ENCODE data around the gene P2RX4.

The P2RX4 gene

DNA sequence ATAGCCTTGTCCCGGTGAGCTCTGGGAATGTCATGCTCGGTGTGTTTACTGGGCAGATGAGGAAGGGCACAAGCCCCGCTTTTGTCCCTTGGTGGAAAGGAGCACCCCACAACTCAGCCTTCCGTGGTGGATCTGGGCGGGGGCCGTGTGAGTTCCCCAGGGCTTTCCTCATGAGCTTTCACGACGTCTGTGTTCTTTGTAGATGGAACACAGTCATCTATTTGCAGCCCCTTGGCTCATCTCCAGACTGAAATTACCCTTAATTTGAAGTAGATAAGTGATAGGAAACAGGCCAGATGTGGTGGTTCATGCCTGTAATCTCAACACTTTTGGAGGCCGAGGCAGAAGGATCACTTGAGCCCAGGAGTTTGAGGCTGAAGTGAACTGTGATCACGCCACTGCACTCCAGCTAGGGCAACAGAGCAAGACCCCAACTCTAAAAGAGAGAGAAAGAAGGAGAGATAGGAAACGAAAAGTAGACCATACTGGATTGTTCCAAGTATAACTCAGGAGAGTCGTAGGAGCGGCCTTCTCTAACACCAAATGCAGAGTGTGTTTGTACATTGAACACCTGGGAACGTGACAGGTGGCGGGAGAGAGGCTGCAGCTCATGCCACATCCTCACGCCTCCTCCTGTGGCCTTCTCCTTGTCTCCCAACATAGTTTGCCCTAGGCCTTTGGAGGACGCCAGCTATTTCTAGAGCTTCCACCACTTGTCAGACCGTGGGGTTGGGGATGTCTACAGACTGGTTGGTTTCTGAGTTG lies 8.8 kb downstream of the P2RX4 start:
- TF ChIP-seq, protein P1, sequence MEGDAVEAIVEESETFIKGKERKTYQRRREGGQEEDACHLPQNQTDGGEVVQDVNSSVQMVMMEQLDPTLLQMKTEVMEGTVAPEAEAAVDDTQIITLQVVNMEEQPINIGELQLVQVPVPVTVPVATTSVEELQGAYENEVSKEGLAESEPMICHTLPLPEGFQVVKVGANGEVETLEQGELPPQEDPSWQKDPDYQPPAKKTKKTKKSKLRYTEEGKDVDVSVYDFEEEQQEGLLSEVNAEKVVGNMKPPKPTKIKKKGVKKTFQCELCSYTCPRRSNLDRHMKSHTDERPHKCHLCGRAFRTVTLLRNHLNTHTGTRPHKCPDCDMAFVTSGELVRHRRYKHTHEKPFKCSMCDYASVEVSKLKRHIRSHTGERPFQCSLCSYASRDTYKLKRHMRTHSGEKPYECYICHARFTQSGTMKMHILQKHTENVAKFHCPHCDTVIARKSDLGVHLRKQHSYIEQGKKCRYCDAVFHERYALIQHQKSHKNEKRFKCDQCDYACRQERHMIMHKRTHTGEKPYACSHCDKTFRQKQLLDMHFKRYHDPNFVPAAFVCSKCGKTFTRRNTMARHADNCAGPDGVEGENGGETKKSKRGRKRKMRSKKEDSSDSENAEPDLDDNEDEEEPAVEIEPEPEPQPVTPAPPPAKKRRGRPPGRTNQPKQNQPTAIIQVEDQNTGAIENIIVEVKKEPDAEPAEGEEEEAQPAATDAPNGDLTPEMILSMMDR (IDR thresholded peaks at IDR 0.05): no peak

DNA sequence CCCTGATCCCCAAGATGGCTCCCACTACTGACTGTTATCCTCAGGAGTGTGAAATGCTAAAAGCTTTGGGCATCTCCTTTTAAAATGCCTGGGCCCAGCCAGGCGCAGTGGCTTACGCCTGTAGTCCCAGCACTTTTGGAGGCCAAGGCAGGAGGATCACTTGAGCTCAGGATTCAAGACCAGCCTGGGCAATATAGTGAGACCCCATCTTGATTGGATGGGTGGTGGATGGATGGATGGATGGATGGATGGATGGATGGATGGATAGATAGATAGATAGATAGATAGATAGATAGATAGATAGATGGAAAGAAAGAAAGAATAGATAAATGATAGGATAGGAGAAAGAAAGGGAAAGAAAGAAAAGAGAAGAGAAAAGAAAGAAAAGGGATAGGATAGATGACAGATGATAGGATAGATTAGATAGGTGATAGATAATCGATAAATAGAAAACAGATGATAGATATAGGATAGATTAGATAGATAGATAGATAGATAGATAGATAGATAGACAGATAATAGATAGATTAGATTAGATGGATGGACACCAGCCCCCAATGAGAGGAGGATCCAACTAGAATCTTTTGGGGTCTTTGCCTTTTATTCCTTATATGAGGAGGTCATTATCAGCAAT lies 9.5 kb downstream of the P2RX4 start:
- TF ChIP-seq, protein P1 (IDR thresholded peaks at IDR 0.05): no peak

DNA sequence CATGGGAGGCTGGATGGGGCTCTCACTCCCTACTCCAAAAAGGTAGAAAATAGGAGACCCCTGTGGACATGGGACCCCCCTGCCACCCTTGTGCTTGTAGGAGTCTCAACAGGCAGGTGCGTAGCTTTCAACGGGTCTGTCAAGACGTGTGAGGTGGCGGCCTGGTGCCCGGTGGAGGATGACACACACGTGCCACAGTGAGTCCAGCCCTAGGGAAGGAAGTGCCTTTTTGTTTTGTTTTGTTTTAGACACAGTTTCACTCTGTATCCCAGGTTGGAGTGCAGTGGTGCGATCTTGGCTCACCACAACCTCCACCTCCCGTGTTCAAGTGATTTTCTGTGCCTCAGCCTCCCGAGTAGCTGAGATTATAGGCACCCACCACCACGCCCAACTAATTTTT lies 12.9 kb downstream of the P2RX4 start:
- TF ChIP-seq, protein P1 (IDR thresholded peaks at IDR 0.05): no peak

DNA sequence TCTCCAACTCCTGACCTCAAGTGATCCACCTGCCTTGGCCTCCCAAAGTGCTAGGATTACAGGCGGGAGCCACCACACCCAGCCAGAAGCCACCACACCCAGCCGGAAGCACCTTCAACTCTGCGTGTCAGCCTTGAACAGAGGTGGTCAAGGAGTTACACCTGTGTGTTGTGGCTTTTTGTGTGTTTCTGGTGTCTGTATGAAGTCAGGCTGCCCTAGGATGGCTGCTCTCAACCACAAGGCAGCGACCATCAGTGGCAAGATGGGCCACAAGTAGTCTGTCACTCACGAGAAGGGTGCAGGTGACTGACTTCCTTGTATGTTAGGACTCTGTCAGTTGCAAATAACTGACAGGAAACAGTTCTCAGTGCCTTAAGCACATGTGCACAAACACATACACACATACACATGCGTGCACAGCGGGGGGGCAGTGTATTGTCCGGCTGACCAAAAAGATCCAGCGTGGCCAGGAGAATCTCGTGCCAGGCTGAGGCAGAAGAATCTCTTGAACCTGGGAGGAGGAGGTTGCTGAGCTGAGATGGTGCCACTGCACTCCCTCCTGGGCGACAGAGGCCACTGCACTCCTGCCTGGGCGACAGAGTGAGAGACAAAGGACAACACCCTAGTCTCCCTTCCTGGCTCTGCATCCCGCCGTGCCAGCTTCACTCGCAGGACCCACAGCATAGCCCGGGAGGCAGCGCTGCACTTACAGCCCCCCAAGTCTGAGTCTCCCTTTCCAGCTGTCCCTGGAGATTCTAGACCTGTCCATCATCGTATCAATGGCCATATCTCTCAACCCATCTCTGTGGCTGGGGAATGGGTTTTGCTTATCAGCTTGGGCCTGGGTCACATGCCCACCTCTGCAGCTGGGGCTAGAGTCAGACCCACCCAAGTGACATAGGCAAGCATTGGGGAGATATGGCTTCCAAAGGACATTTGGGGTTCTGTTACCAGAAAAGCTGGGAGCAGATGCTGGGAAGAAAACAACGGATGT lies 13.7 kb downstream of the P2RX4 start:
- TF ChIP-seq, protein P1 (IDR thresholded peaks at IDR 0.05): no peak

DNA sequence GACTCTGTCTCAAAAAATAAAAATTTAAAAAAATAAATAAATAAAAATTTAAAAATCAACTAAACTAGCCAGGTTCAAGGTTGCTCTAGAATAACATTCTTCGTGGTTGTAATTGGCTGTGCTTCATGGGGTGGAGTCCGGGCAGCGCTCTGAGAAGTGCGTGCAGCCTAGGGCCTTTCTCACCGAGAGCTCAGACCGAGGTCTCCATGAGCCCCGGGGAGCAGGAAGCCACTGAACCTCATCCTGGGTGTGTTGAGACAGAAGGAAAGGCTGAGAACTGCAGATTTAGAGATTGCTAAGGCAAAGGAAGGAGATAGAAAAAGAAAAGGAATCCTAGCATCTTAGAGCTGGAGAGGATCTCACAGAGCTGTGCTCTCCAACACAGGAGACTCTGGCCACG lies 14.7 kb downstream of the P2RX4 start:
- TF ChIP-seq, protein P1 (IDR thresholded peaks at IDR 0.05): no peak

DNA sequence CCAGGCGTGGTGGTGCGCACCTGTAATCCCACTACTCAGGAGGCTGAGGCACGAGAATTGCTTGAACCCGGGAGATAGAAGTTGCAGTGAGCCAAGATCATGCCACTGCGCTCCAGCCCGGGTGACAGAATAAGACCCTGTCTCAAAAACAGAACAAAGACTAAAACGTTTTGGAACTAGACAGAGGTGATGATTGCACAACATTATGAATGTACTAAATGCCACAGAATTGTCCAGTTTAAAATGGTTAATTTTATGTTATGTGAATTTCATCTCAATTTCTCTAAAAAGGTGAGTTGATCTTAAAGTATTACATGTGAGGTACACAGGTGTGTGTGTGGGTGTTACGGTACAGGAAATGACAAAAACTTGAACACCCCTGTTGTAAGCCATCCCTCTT lies 16.5 kb downstream of the P2RX4 start:
- TF ChIP-seq, protein P1 (IDR thresholded peaks at IDR 0.05): no peak

DNA sequence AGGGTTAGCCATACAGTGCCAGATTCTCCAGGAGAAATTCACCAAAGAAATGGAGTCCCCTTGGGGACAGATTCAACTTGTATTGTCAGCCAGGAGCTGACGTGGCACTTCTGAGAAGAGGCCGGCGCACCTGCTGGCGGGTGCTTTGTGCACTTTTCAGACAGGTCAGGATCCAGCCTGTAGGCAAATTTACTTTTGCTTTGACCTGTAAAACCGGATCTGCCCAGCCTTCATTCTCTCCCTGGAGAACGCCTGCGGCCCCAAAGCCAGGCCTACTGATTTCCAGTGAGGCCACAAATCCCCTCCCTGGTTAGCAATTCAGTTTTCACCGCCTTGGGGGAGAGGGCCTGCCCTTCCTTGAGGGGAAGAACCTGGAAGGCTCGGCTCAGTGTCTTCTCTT lies 17.4 kb downstream of the P2RX4 start:
- TF ChIP-seq, protein P1 (IDR thresholded peaks at IDR 0.05): no peak
